Testis (tissue), 2 donors: ENCODE measurements around the gene PAM16.

Source experiments
- POLR2A ChIP-seq: fragments of 450-650 bp; IDR thresholded peaks from one replicate; pipeline ENCODE4 v1.6.1; 2017; ENCODE audit warnings: antibody characterized with exemption, mild to moderate bottlenecking, moderate library complexity
- TF ChIP-seq, protein P1 (sequence below), 3 experiments: fragments of 450-650 bp in 2 of 3; fragments of 200-600 bp in 1 of 3; sonication (generic) in 1 of 3; IDR thresholded peaks; one replicate each; pipeline ENCODE4 v1.5.1; 2016 to 2019; ENCODE audit warnings: antibody characterized with exemption in 3 of 3, mild to moderate bottlenecking in 2 of 3, moderate library complexity in 1 of 3

DNA sequence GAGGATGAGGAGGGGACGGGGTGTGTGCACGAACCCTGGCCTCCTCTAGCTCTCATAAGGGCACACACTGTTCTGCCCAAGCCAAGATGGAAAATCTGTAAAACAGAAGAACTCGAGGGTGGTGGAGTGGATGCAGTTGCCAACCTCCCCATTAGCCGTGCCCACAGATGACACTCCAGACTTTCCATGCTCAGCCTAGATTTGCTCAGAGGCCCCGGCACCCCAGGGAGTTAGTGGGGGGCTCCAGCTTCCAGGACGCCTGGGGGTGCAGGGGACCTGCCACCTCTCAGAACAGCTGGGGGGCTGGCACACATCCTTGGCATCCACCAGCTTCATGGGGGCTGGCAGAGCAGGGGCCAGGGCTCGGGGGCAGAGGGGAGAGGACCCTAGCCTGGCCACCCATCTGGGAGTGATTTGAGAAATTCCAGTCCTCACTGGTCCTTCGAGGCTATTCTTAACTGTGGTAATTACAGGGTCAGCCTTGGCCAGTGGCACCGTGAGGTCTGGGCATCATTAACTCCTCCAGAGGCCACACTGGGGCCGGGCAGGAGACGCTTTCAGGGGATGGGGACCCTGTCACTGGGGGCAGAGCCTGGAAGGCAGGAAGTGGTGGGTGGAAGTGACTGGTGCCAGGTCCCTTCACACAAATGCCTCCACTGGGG, 34.8 kb upstream of the PAM16 start:
- TF ChIP-seq, protein P1, sequence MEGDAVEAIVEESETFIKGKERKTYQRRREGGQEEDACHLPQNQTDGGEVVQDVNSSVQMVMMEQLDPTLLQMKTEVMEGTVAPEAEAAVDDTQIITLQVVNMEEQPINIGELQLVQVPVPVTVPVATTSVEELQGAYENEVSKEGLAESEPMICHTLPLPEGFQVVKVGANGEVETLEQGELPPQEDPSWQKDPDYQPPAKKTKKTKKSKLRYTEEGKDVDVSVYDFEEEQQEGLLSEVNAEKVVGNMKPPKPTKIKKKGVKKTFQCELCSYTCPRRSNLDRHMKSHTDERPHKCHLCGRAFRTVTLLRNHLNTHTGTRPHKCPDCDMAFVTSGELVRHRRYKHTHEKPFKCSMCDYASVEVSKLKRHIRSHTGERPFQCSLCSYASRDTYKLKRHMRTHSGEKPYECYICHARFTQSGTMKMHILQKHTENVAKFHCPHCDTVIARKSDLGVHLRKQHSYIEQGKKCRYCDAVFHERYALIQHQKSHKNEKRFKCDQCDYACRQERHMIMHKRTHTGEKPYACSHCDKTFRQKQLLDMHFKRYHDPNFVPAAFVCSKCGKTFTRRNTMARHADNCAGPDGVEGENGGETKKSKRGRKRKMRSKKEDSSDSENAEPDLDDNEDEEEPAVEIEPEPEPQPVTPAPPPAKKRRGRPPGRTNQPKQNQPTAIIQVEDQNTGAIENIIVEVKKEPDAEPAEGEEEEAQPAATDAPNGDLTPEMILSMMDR (IDR thresholded peaks at IDR 0.05), result no peak
- TF ChIP-seq POLR2A, result no peak
